H9 (cell line): ENCODE results near the gene SMCO1. TPM values are rescaled to one million over a fixed set of nuclear protein-coding genes. Genes with fewer than 3 reads are reported as not detected.
"Not testable (repeated sequence)": the region's sequence is repeated elsewhere in the genome, so short reads cannot be mapped to it uniquely, and the experiment has no call there.

Experiments
- DNase-seq: peaks from one replicate; pipeline ENCODE4 v3.0.0-alpha.2; 2017
- H2AFZ ChIP-seq: one replicate; pipeline ENCODE4 v1.6.1; 2013; ENCODE audit warnings: mild to moderate bottlenecking, low read length, control low read depth, moderate library complexity
- H2AK5ac ChIP-seq: 2 replicates; pipeline ENCODE4 v1.6.1; 2013; ENCODE audit warnings: low read length, control low read depth, mixed read lengths; ENCODE audit not compliant: insufficient read length
- H2BK120ac ChIP-seq: one replicate; pipeline ENCODE4 v1.6.1; 2013; ENCODE audit warnings: low read depth, mild to moderate bottlenecking, low read length, control low read depth, inconsistent platforms; ENCODE audit not compliant: poor library complexity, severe bottlenecking
- H2BK12ac ChIP-seq: 2 replicates; pipeline ENCODE4 v1.6.1; 2013; ENCODE audit warnings: low read length, control low read depth, mixed read lengths, low read depth; ENCODE audit not compliant: insufficient read length
- H2BK15ac ChIP-seq: 2 replicates; pipeline ENCODE4 v1.6.1; 2013; ENCODE audit warnings: low read depth, low read length, control low read depth
- H2BK20ac ChIP-seq: one replicate; pipeline ENCODE4 v1.6.1; 2013; ENCODE audit warnings: low read depth, mild to moderate bottlenecking, low read length, control low read depth, inconsistent platforms; ENCODE audit not compliant: poor library complexity, severe bottlenecking
- H2BK5ac ChIP-seq: 2 replicates; pipeline ENCODE4 v1.6.1; 2013; ENCODE audit warnings: low read length, control low read depth, mixed read lengths; ENCODE audit not compliant: insufficient read length
- H3K14ac ChIP-seq: 2 replicates; pipeline ENCODE4 v1.6.1; 2013; ENCODE audit warnings: low read length, control low read depth; ENCODE audit not compliant: insufficient read depth
- H3K18ac ChIP-seq: 2 replicates; pipeline ENCODE4 v1.6.1; 2013; ENCODE audit warnings: low read depth, mild to moderate bottlenecking, mixed read lengths, low read length, control low read depth; ENCODE audit not compliant: insufficient read length
- H3K23ac ChIP-seq: 2 replicates; pipeline ENCODE4 v1.6.1; 2013; ENCODE audit warnings: low read length, control low read depth, mixed read lengths, low read depth; ENCODE audit not compliant: insufficient read length
- H3K23me2 ChIP-seq: 2 replicates; pipeline ENCODE4 v1.6.1; 2013; ENCODE audit warnings: low read depth, mild to moderate bottlenecking, mixed read lengths, low read length, control low read depth; ENCODE audit not compliant: insufficient read length, poor library complexity, severe bottlenecking
- H3K27ac ChIP-seq: 2 replicates; pipeline ENCODE4 v1.5.1; 2013; ENCODE audit warnings: low read length, control low read depth, mixed read lengths, low read depth; ENCODE audit not compliant: insufficient read length
- H3K27me3 ChIP-seq: 2 replicates; pipeline ENCODE4 v1.6.1; 2013; ENCODE audit warnings: low read length, control low read depth, inconsistent platforms; ENCODE audit not compliant: insufficient read depth
- H3K4ac ChIP-seq: 2 replicates; pipeline ENCODE4 v1.6.1; 2013; ENCODE audit warnings: low read depth, mild to moderate bottlenecking, control low read depth, inconsistent platforms, low read length, moderate library complexity
- H3K4me1 ChIP-seq: 2 replicates; pipeline ENCODE4 v1.6.1; 2013; ENCODE audit warnings: low read length, control low read depth, inconsistent platforms; ENCODE audit not compliant: insufficient read depth
- H3K4me2 ChIP-seq: 2 replicates; pipeline ENCODE4 v1.6.1; 2013; ENCODE audit warnings: low read length, control low read depth, mixed read lengths; ENCODE audit not compliant: insufficient read length, insufficient read depth
- H3K56ac ChIP-seq: 2 replicates; pipeline ENCODE4 v1.6.1; 2013; ENCODE audit warnings: low read depth, mild to moderate bottlenecking, mixed read lengths, low read length, control low read depth; ENCODE audit not compliant: insufficient read length
- H3K79me1 ChIP-seq: 2 replicates; pipeline ENCODE4 v1.6.1; 2013; ENCODE audit warnings: low read depth, mild to moderate bottlenecking, moderate library complexity, low read length, control low read depth, inconsistent platforms; ENCODE audit not compliant: insufficient read depth, poor library complexity, severe bottlenecking
- H3K79me2 ChIP-seq: 2 replicates; pipeline ENCODE4 v1.6.1; 2013; ENCODE audit warnings: low read length, control low read depth, inconsistent platforms; ENCODE audit not compliant: insufficient read depth
- H3K9ac ChIP-seq: 2 replicates; pipeline ENCODE4 v1.6.1; 2013; ENCODE audit warnings: low read length, control low read depth, mixed read lengths; ENCODE audit not compliant: insufficient read length; ENCODE audit errors: extremely low read depth
- H3K9me3 ChIP-seq: one replicate; pipeline ENCODE4 v1.6.1; 2013; ENCODE audit warnings: low read depth, low read length, inconsistent platforms; ENCODE audit not compliant: control insufficient read depth
- H3T11ph ChIP-seq: one replicate; pipeline ENCODE4 v1.6.1; 2013; ENCODE audit warnings: mild to moderate bottlenecking, low read length, control low read depth, inconsistent platforms
- H4K20me1 ChIP-seq: one replicate; pipeline ENCODE4 v1.6.1; 2013; ENCODE audit not compliant: control insufficient read depth, insufficient read length, insufficient read depth
- H4K5ac ChIP-seq: 2 replicates; pipeline ENCODE4 v1.6.1; 2013; ENCODE audit warnings: low read depth, mild to moderate bottlenecking, mixed read lengths, low read length, control low read depth; ENCODE audit not compliant: insufficient read length
- H4K8ac ChIP-seq: replicated peaks from 2 replicates; pipeline ENCODE4 v1.6.1; 2013; ENCODE audit warnings: low read length, control low read depth, mixed read lengths, low read depth; ENCODE audit not compliant: insufficient read length
- H4K91ac ChIP-seq: 2 replicates; pipeline ENCODE4 v1.6.1; 2013; ENCODE audit warnings: low read depth, mild to moderate bottlenecking, moderate library complexity, mixed read lengths, low read length, control low read depth; ENCODE audit not compliant: insufficient read length
- H3K27ac Mint-ChIP-seq, 3 experiments: 2 replicates in 2 of 3; 3 replicates in 1 of 3; pipeline ENCODE4 v1.8.0; 2020 to 2021; ENCODE audit warnings: mixed read lengths in 3 of 3, mild to moderate bottlenecking in 1 of 3, moderate library complexity in 1 of 3
- H3K27me3 Mint-ChIP-seq: 2 replicates; pipeline ENCODE4 v1.8.0; 2021; ENCODE audit warnings: low read depth, mild to moderate bottlenecking, moderate library complexity, mixed read lengths
- H3K36me3 Mint-ChIP-seq, 3 experiments: 2 replicates in 2 of 3; 3 replicates in 1 of 3; pipeline ENCODE4 v1.8.0; 2020 to 2021; ENCODE audit warnings: low read depth in 3 of 3, mixed read lengths in 3 of 3; ENCODE audit not compliant: insufficient read depth in 1 of 3
- H3K4me1 Mint-ChIP-seq, 2 experiments: 2 replicates each; pipeline ENCODE4 v1.8.0; 2020; ENCODE audit warnings: mixed read lengths in 2 of 2
- H3K4me3 Mint-ChIP-seq, 2 experiments: 2 replicates in 1 of 2; 3 replicates in 1 of 2; pipeline ENCODE4 v1.8.0; 2020 to 2021; ENCODE audit warnings: mild to moderate bottlenecking in 2 of 2, mixed read lengths in 2 of 2, moderate library complexity in 1 of 2
- H3K9me3 Mint-ChIP-seq, 2 experiments: 2 replicates in 1 of 2; 3 replicates in 1 of 2; pipeline ENCODE4 v1.8.0; 2020; ENCODE audit warnings: mild to moderate bottlenecking in 2 of 2, mixed read lengths in 2 of 2, moderate library complexity in 1 of 2
- WGBS: extraction: QIAGEN DNeasy Blood & Tissue Kit; methylation state at CpG from one replicate; pipeline ENCODE4 v1.1.7; 2013; ENCODE audit warnings: missing lambda C conversion rate, low lambda C conversion rate, mixed read lengths; ENCODE audit not compliant: insufficient read length; ENCODE audit errors: extremely low coverage; 5-methylcytosine and 5-hydroxymethylcytosine counted together
- total RNA-seq: library from RNA; stranded (reverse); gene quantifications from 2 replicates; pipeline ENCODE4 v1.2.1, GENCODE V29; 2021
- TF ChIP-seq, protein P1 (sequence below): fragments of 200-600 bp; sonication (generic); conservative IDR thresholded peaks from 3 replicates; pipeline ENCODE4 v1.8.0; 2021; ENCODE audit warnings: antibody characterized with exemption, mild to moderate bottlenecking

Gene SMCO1
- total RNA-seq, 1 experiment from 2014 or later: not detected

GRCh38 chr3:196471551-196471950 is 43.6 kb downstream of the SMCO1 start:
- Mint-ChIP-seq H3K27me3 (no peaks in the 10 kb centered on the region), H3K27ac (no peak overlapping the region), H3K9me3 (no peaks in the 10 kb centered on the region), H3K4me3 (no peak overlapping the region), H3K4me1 (no peaks in the 10 kb centered on the region), H3K36me3 (peaks cover 10 to 60% (median 42%) of the 10 kb centered on the region in 3 experiments; a peak in 6 of 7 replicates)
- H3T11ph ChIP-seq: no peak overlapping the region
- no peak overlapping the region for H3K18ac ChIP-seq
- H4K91ac ChIP-seq: no peak overlapping the region
- no peaks in the 10 kb centered on the region for H3K4me1 ChIP-seq
- H3K79me2 ChIP-seq: no peaks in the 10 kb centered on the region
- H2AFZ ChIP-seq: no peak overlapping the region
- H2BK12ac ChIP-seq: no peak overlapping the region
- TF ChIP-seq, protein P1, sequence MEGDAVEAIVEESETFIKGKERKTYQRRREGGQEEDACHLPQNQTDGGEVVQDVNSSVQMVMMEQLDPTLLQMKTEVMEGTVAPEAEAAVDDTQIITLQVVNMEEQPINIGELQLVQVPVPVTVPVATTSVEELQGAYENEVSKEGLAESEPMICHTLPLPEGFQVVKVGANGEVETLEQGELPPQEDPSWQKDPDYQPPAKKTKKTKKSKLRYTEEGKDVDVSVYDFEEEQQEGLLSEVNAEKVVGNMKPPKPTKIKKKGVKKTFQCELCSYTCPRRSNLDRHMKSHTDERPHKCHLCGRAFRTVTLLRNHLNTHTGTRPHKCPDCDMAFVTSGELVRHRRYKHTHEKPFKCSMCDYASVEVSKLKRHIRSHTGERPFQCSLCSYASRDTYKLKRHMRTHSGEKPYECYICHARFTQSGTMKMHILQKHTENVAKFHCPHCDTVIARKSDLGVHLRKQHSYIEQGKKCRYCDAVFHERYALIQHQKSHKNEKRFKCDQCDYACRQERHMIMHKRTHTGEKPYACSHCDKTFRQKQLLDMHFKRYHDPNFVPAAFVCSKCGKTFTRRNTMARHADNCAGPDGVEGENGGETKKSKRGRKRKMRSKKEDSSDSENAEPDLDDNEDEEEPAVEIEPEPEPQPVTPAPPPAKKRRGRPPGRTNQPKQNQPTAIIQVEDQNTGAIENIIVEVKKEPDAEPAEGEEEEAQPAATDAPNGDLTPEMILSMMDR: no peak
- H3K23ac ChIP-seq: no peak overlapping the region
- H3K79me1 ChIP-seq: no peaks in the 10 kb centered on the region
- no peak overlapping the region for H3K27ac ChIP-seq
- H3K23me2 ChIP-seq: no peaks in the 10 kb centered on the region
- no peak overlapping the region for H3K4ac ChIP-seq
- no peak overlapping the region for H2BK120ac ChIP-seq
- no peak overlapping the region for H3K56ac ChIP-seq
- H3K9ac ChIP-seq: no peak overlapping the region
- no peak overlapping the region for H2BK15ac ChIP-seq
- H4K5ac ChIP-seq: no peak overlapping the region
- no peaks in the 10 kb centered on the region for H4K20me1 ChIP-seq
- WGBS: no CpG with 5 or more reads among the region's 2 CpGs
- H2BK20ac ChIP-seq: no peak overlapping the region
- H3K27me3 ChIP-seq: no peaks in the 10 kb centered on the region
- no peak overlapping the region for H3K14ac ChIP-seq
- H3K9me3 ChIP-seq: no peaks in the 10 kb centered on the region
- no peak overlapping the region for H3K4me2 ChIP-seq
- H4K8ac ChIP-seq: no peak overlapping the region
- H2BK5ac ChIP-seq: no peak overlapping the region
- H2AK5ac ChIP-seq: no peak overlapping the region
- DNase-seq: no peak

DNA sequence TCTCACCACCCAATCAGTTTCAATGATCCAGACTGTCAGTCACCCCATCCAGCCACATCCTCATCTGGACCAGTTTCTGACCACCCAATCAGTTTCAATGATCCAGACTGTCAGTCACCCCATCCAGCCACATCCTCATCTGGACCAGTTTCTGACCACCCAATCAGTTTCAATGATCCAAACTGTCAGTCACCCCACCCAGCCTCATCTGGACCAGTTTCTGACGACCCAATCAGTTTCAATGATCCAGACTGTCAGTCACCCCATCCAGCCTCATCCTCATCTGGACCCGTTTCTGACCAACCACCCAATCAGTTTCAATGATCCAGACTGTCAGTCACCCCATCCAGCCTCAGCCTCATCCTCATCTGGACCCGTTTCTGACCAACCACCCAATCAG is 45.0 kb downstream of the SMCO1 start:
- H3K56ac ChIP-seq, H3K9me3 ChIP-seq, DNase-seq, H4K8ac ChIP-seq, H2BK20ac ChIP-seq, H3K23ac ChIP-seq, H3K23me2 ChIP-seq, H3K14ac ChIP-seq, H3K9me3 Mint-ChIP-seq, H3T11ph ChIP-seq, H4K20me1 ChIP-seq, H3K27me3 ChIP-seq, H3K4me3 Mint-ChIP-seq, H2AFZ ChIP-seq, H4K5ac ChIP-seq, H2BK5ac ChIP-seq, H3K4me1 ChIP-seq, H4K91ac ChIP-seq, H3K27me3 Mint-ChIP-seq, H2AK5ac ChIP-seq, H2BK120ac ChIP-seq, H2BK15ac ChIP-seq, H3K18ac ChIP-seq, H3K27ac Mint-ChIP-seq, H3K9ac ChIP-seq, H3K4me1 Mint-ChIP-seq, H2BK12ac ChIP-seq, H3K79me1 ChIP-seq, H3K27ac ChIP-seq, H3K4ac ChIP-seq, H3K79me2 ChIP-seq, H3K4me2 ChIP-seq: not testable (repeated sequence)
- peaks cover 10 to 53% (median 39%) of the 10 kb centered on the region in 3 experiments; a peak in 6 of 7 replicates for H3K36me3 Mint-ChIP-seq
- WGBS: no CpG with 5 or more reads among the region's 3 CpGs
